ENCODE results near the gene R3HCC1L. TPM values are rescaled to one million over a fixed set of nuclear protein-coding genes. Genes with fewer than 3 reads are reported as not detected.

Gene R3HCC1L
- total and polyA plus RNA-seq, 10 of the 15 experiments (the other 5 are each of a cell fraction or from before 2014, with no cell fraction given): 11.3 to 20.3 (median 15.3) TPM

DNA sequence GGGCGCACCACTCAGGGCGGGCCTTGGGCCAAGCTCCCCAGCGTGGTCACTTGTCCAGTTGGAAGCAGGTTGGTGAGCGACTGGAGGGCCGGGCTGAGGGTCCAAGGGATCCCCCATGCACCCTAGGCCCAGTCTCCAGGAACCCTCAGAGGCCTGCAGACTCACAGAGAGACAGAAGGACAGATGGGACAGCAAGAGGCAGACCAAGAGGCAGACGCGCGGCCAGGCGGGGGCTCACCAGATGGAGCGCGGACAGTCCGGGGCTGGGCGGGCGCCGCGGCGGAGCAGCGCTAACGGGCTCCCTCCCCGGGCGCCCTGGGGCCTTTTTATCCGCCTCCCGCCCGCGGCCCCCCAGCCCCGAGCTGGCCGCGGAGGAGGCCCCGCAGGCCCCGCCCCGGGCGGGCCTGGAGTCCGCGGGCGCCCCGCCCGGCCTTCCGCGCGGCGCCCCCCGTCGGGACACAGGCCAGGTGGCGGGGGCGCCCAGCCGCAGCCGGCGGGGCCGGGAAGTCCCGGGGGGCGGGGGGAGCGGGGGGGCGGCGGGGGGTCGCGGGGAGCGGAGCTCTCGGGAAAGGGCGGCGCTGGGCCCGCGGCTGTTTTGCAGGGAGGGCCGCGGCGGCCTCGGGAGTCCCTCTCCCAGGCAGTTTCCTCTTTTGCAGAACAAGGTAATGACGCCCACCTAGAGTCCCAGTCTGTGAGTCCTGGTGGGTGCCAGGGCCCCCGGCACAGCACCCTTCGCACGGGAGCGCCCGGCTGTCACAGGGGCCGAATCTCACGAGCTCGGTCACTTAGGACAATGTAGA lies 133.6 kb downstream of the R3HCC1L start, which contains the start of gene LOXL4:
LOXL4 (minus strand) TSS at position 301 of the 800 bp plus-strand sequence. CDS start 5,175 bp downstream, outside the sequence.
- RAD21 ChIA-PET (ENCODE audit: unreplicated experiment): no interaction called here
- Histone ChIP-seq H2AFZ (ENCODE audit: control insufficient read depth, low read depth, low read length) (no peak within 1 kb of the TSS), H3K4me2 (ENCODE audit: control insufficient read depth, insufficient read depth) (0 out of 2 replicates have a peak within 1 kb of the TSS, but pooled peaks have one; percentile 9), H3K4me1 (ENCODE audit: control insufficient read depth, insufficient read depth, low read length) (no peaks in the 10 kb centered on the region), H3K27me3 (replicated peaks in 1 of 2; ENCODE audit: control insufficient read depth in 2 of 2, insufficient read depth in 2 of 2, low read length in 1 of 2) (peaks cover 7 to 13% of the 10 kb centered on the region in 2 experiments), H3K79me2 (ENCODE audit: control insufficient read depth, insufficient read depth, low read length) (no peaks in the 10 kb centered on the region), H3K4me3 (no peak within 1 kb of the TSS), H3K9ac (ENCODE audit: control insufficient read depth, insufficient read depth, low read length) (no peak within 1 kb of the TSS), H3K36me3 (ENCODE audit: control insufficient read depth in 2 of 2, insufficient read depth in 2 of 2, low read length in 1 of 2) (no peaks in the 10 kb centered on the region), H3K9me3 (replicated peaks; ENCODE audit: control insufficient read depth, insufficient read depth, low read length) (no peaks in the 10 kb centered on the region), H4K20me1 (ENCODE audit: control insufficient read depth, insufficient read depth) (peaks cover 3% of the 10 kb centered on the region; the same call in 1 of the 2 replicates), H3K27ac (ENCODE audit: control insufficient read depth, insufficient read depth) (no peak within 1 kb of the TSS)
- no TSS peak for BruUV-seq (replicated peaks)
- intact Hi-C loops (cut with micrococcal nuclease; ENCODE audit: unreplicated experiment) (no loop called here), in situ Hi-C loops (cut with MboI) (no loop called here)
- DNase-seq (ENCODE audit: low read depth, low spot score): no peak
- no peak for FAIRE-seq
- TF ChIP-seq, protein P1, sequence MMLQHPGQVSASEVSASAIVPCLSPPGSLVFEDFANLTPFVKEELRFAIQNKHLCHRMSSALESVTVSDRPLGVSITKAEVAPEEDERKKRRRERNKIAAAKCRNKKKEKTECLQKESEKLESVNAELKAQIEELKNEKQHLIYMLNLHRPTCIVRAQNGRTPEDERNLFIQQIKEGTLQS (IDR thresholded peaks at IDR 0.05; ENCODE audit: borderline replicate concordance, extremely low read depth, low read depth, low read length): no peak
- TF ChIP-seq KDM1A (IDR thresholded peaks at IDR 0.05; ENCODE audit: borderline replicate concordance) (no peak), BHLHE40 (IDR thresholded peaks at IDR 0.05; ENCODE audit: borderline replicate concordance in 1 of 2, low read depth in 2 of 2, low read length in 1 of 2) (0 out of 4 replicates have a peak, but pooled peaks of 1 of the 2 experiments have one; percentile 8), KLF5 (IDR thresholded peaks at IDR 0.05; ENCODE audit: partially characterized antibody) (no peak), CBX3 (IDR thresholded peaks at IDR 0.05; ENCODE audit: borderline replicate concordance, low read depth) (no peak), NBN (IDR thresholded peaks at IDR 0.05) (no peak)
- TF ChIP-seq, protein P2, sequence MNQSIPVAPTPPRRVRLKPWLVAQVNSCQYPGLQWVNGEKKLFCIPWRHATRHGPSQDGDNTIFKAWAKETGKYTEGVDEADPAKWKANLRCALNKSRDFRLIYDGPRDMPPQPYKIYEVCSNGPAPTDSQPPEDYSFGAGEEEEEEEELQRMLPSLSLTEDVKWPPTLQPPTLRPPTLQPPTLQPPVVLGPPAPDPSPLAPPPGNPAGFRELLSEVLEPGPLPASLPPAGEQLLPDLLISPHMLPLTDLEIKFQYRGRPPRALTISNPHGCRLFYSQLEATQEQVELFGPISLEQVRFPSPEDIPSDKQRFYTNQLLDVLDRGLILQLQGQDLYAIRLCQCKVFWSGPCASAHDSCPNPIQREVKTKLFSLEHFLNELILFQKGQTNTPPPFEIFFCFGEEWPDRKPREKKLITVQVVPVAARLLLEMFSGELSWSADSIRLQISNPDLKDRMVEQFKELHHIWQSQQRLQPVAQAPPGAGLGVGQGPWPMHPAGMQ (IDR thresholded peaks at IDR 0.05; ENCODE audit: borderline replicate concordance): no peak
- SMC1A ChIA-PET (ENCODE audit: uncharacterized antibody, unreplicated experiment): no interaction called here
- peak; percentile 50 for ATAC-seq
- CTCF ChIA-PET: no interaction called here
- 5% methylated on average over 33 of the region's 75 CpGs for WGBS (ENCODE audit: insufficient coverage, insufficient replicate concordance, low lambda C conversion rate, missing lambda C conversion rate)
- POLR2A ChIA-PET: no interaction called here
